GM19099 (cell line): ENCODE measurements around the gene NUDT3.

Experiments used
- POLR2A ChIP-seq: IDR thresholded peaks from 3 replicates; pipeline ENCODE4 v1.6.1; 2011; ENCODE audit warnings: low read depth; ENCODE audit not compliant: insufficient read length; ENCODE audit errors: extremely low read depth

Gene NUDT3

DNA sequence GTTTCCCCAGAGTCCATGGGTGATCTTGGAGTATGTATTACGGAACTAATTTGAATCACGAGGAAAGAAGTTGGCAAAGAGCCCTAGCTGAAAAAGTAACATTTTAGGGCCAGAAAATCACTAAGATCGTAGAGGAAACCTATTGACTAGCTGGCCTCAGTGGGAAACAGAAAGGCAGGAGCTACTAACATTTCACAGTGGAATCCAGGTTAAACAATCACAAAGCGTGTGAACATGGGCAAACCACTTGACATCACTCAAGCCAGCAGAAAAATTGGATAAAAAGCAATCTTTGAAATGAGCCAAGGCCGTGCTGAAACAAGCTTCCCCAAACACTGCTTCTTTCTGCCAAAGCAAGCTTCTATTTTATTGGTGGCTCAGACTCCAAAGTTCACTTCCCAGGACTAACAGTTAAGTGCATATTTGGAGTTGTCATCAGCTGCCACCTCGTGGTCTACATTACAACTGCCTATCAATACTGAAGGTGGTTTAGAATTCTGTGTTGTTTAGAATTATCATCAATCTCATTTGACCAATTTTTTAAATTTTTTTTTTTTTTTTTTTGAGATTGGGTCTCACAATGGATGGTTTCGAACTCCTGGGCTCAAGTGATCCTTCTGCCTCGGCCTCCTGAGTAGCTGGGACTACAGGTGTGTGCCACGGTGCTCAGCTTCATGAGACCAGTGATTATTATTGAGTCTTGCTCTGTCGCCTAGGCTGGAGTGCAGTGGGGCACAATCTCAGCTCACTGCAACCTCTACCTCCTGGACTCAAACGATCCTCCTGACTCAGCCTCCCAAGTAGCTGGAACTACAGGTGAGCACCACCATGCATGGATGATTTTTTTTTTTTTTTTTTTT, 22.8 kb upstream of the NUDT3 start:
- TF ChIP-seq POLR2A = no peak

DNA sequence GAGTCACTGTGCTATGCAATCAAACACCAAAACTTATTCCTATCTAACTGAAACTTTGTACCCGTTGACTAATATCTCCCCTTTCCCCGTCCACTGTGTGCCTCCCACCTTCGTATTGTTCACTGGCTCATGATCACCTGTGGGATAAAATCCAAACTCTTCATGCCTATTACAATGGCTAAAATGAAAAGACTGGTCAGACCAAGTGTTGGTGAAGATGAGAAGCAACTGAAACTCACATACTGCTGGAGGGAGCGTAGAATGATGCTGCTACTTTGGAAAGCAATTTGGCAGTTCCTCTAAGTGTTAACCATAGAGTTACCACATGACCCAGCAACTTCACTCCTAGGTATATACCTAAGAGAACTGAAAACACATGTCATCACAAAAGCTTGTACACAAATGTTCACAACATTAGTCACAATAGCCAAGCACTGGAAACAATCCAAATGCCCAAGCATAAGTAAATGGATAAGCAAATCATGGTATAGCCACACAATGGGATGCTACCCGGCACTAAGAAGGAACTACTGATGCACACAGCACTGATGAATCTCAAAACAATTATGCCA, 20.3 kb upstream of the NUDT3 start:
- no peak for TF ChIP-seq POLR2A

DNA sequence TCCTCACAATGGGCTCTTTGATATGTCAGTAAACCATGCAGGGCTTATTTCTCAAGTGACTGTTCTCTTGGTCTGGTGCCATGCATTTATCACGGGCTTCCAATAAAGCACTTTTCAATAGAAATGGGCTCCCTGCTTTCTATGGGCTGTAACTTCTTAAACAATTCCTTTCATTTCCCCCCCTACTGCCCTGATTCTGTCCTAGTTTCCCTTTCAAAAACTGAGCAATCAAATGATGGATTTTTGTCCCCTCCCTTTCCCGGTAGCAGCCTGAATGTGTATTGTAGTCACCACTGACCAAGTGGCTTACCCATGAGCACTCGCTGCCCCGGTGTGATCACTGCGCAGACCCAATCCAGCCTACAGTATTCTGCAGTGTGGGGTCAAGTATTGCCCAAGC, 19.5 kb upstream of the NUDT3 start:
- no peak for TF ChIP-seq POLR2A

DNA sequence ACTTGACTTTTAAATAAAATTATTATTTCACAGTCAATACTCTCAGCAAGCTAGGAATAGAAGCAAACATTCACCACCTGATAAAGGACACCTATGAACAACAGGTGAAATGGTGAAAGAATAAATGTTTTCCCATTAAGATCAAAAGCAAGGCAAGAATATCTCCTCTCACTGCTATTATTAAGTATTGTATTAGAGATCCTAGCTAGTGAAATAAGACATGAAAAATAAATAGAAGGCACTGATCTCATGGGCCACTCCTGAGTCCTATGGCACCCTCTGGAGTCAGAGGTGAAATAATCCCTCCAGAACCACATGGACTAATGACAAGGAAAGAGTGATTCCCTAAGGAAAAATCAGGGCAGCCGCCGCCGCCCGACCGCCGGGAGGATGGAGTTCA, 4.0 kb upstream of the NUDT3 start:
- no peak for TF ChIP-seq POLR2A

DNA sequence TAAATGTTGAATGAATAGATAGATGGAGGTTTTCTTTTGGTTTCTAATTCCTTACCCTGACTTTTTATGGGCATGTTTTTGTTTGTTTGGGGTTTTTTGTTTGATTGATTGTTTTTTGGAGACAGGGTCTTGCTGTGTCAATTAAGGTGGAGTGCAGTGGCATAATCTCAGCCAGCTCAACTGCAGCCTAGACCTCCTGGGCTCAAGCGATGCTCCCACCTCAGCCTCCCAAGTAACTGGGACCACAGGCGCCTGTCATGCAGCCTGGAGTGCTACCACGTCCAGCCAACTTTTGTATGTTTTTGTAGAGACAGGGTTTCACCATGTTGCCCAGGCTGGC, 1.5 kb upstream of the NUDT3 start:
- TF ChIP-seq POLR2A = no peak

DNA sequence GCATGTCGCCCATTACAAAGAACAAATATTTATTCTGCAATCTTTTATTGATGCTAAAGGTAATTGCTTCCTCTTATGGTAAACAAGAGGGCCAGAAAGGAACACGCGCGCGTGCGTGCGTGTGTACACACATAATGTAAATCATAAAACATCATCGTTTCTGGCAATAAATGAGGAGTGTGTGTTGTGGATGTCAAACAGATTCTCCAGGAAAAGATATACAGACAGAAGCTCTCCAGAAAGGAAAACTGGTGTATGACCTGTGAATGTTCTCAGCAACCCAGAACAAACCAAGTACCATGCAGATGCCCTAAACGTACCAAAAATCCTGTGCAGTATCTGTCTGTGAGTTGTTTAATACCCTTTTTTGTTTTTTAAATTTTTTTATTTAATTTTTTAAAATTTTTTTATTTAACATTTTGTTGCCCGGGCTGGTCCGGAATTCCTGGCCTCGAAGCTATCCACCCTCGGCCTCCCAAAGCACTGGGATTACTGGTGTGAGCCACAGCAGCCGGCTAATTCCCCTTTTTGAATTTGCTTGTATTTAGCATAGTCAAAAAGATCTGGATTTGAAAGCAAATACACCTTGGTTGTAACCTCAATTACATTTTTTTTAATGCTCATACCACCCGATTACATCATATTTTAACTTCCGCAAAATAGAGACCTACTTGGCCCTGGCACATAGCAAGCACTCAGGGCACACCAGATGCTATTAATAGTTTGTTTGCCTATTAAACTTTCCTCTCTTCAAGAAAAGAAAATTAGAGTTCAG, 909 bp upstream of the NUDT3 start:
- TF ChIP-seq POLR2A = no peak

DNA sequence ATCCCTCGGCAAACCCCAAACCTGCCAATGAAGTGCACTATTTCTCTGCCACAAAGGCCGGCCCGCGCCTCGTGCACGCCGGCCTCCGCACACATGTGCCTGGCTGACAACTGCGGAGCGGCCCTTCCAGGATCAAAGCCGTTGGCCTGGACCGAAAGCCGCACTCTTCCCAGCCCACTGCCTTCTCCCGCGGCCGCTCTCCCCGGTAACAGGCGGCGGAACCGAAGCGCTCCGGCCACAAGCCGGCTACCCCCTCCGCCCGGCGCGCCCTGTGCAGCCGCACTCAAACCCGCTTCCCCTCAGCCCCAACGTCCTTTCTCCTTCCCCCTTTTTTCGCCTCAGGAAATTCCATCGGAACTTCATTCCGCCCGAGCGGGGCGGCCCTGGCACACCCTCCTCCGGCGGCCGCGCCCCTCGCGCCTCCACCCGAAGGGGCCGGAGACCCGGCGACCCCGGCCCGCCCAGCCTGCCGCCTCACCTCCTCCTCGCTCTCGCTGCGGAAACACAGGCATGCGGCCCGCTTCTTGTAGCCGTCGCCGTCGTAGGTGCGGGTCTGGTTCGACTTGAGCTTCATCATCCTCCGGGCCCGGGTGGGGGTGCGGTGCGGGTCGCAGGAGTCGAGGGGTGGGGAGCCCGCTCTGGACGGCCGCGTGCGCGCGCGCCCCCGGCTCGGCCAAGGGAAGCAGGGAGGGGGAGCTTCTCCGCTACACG, 528 bp downstream of the NUDT3 start:
- TF ChIP-seq POLR2A = peak; percentile 45

DNA sequence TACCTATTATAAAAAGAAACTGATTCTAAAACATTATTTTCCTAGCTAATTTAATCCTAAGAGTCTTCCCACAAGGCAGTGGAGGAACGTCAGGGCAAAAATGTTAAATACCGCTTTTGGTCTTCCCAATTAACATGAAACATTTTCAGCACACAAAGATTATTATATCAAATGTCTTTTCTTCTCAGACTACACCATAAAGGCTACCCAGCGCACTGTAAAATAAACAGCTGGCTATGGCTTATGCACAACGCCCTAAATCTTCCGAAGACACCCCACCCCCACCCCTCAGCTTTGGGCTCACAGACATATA, 1.0 kb downstream of the NUDT3 start:
- no peak for TF ChIP-seq POLR2A

DNA sequence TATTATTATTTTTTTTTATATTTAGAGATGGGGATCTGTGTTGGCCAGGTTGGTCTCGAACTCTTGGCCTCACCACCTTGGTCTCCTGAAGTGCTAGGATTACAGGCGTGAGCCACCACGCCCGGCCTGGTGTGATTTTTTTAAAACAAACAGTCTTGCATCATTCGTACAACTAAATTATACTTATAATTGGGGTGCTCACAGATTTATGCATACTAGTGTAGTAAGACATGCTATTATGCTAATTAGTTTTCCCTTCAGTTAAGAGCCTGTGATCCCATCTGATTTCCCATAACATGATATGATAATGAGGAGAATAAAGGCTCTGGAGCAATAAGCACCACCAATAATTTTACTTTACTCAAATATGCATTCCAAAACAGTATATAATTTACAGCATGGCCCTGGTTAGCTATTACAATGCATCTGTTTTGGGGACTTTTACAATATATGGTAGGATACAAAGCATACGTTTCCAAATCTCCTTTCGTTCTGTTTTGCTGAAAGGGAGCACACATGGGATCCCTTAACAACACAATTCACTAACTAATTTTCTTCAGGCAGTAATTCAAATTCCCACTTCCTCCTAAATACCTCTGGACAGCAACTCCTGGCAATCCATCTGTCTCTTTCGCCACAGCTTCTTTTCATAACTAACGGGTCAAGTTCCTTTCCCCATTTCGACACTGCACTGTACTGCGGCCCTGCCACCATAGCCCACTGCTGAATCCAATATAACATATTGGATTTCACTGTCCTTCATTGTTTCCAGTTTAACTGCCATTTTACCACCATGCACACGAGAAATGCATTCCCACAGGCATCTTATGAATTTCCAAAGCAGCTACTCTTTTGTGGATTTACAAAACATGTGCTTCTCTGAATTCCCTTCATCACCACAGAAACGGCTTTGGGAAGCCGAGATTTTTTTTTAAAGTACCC, 1.7 kb downstream of the NUDT3 start:
- no peak for TF ChIP-seq POLR2A

DNA sequence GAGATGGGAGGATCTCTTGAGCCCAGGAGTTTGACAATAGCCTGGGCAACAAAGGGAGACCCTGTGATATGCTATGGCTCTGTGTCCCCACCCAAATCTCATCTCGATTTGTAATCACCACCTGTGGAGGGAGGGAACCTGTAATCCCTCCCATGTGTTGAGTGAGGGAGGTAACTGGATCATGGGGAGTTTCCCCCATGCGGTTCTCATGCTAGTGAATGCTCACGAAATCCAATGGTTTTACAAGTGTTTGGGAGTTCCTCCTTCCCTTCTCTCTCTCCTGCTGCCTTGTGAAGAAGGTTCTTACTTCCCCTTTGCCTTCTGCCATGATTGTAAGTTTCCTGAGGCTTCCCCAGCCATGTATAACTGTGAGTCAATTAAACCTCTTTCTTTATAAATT, 3.4 kb downstream of the NUDT3 start:
- TF ChIP-seq POLR2A = no peak

DNA sequence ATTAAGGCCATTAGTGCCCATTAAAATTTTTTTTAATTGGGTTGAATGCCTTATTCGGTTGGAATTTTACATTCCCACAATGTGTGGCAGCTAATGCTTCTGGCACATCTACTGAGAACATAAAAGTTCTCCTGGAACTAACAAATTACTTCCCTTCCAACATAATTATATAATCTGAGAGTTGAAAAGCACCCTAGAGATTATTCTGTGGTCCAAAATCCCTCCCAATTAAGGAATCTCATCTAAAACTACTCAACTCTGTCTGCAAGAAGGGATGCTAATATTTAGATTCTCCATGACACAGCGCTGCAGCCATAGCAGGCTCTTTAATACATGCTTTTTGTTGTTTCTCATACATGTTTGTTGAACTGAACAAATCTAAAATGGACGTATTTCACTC, 4.0 kb downstream of the NUDT3 start:
- no peak for TF ChIP-seq POLR2A

DNA sequence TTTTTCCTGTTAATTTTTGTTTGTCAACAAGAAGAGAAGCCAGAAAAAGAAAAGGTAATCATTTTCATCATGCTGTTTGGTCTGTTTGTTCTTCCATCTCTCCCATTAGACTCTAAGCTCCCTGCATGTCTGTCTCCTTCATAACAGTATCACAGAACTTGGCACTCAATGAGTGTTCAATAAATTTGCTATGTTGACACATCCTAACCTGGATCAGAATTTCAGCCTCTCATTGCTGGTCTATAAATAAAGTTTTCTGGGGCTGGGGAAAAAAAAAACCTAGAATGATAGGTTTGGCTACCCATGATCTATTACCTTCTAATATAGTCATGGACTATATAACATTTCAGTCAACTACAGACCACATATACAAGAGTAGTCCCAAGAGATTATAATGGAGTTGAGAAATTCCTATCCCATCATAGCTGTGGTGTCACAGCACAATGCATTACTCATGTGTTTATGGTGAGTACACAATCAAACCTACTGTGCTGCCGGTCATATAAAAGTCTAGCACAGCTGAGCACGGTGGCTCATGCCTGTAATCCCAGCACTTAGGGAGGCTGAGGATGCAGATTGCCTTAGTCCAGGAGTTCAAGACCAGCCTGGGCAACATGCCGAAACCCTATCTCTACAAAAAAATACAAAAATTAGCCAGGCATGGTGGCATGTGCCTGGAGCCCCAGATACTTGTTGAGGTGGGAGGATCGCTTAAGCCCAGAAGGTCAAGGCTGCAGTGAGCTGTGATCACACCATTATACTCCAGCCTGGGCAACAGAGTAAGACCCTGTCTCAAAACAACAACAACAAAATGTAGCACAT, 5.9 kb downstream of the NUDT3 start:
- TF ChIP-seq POLR2A = no peak

DNA sequence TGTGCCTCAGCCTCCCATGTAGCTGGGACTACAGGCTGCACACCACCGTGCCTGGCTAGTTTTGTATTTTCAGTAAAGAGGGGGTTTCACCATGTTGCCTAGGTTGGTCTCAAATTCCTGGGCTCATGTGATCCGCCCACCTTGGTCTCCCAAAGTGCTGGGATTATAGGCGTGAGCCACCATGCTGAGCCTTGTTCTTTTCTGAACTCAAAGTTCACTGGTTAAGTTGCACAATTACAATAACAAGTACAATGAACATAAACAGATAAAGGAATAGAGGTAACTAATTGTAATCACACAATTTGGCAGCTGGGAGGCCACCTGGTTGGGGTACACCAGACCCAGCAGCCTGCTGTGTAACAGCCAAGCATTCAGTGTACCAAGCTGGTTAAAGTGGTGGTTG, 6.7 kb downstream of the NUDT3 start:
- no peak for TF ChIP-seq POLR2A
